Endothelial cell of umbilical vein (primary cell): Measurements from ENCODE around the gene SPATA24. TPM values are rescaled to one million over a fixed set of nuclear protein-coding genes. Genes with fewer than 3 reads are reported as not detected.

Experiments used
- BruUV-seq: library from RNA; stranded (reverse); fragments of 400-500 nt; replicated peaks from 2 replicates; lab custom pipeline; 2021; lab: Mats Ljungman, UMichigan
- CTCF ChIA-PET: fragments of 300-600, 350-600 bp; sonication (Branson Sonifier 250); formaldehyde crosslinking; loops from one replicate; lab custom pipeline; 2021; ENCODE audit warnings: antibody characterized with exemption, inconsistent platforms; lab: Charles Lee
- POLR2A ChIA-PET: fragments of 300-600, 350-600 bp; sonication (Branson Sonifier 250); formaldehyde crosslinking; loops from one replicate; lab custom pipeline; 2021; ENCODE audit warnings: antibody characterized with exemption, inconsistent platforms; lab: Charles Lee
- DNase-seq: peaks from one replicate; pipeline ENCODE4 v3.0.0-alpha.2; 2011; ENCODE audit warnings: low read depth, low spot score
- FAIRE-seq: peaks from 2 replicates; lab custom pipeline; 2011; peaks lifted over from hg19 to GRCh38; lab: Jason Lieb, UNC
- H2AFZ ChIP-seq: 2 replicates; pipeline ENCODE4 v1.6.0; 2012; ENCODE audit warnings: low read depth, low read length, control low read depth, inconsistent platforms
- H3K27ac ChIP-seq: 2 replicates; pipeline ENCODE4 v1.5.1; 2011; ENCODE audit warnings: low read depth, mild to moderate bottlenecking, control low read depth, low read length, moderate library complexity; ENCODE audit not compliant: insufficient read depth
- H3K27me3 ChIP-seq, 2 experiments: 2 replicates each; pipeline versions ENCODE4 v1.6.0 to v1.6.1; 2011; ENCODE audit warnings: low read length in 2 of 2, mixed read lengths in 1 of 2; ENCODE audit not compliant: control insufficient read depth in 2 of 2, insufficient read depth in 2 of 2
- H3K36me3 ChIP-seq, 2 experiments: 2 replicates in 1 of 2; 3 replicates in 1 of 2; pipeline ENCODE4 v1.5.1; 2011; ENCODE audit warnings: low read length in 2 of 2, mild to moderate bottlenecking in 1 of 2, moderate library complexity in 1 of 2; ENCODE audit not compliant: control insufficient read depth in 2 of 2, insufficient read depth in 2 of 2; ENCODE audit errors: extremely low read depth in 1 of 2
- H3K4me1 ChIP-seq: 3 replicates; pipeline ENCODE4 v1.5.1; 2011; ENCODE audit warnings: mild to moderate bottlenecking, low read length; ENCODE audit not compliant: control insufficient read depth, insufficient read depth; ENCODE audit errors: extremely low read depth
- H3K4me2 ChIP-seq: 2 replicates; pipeline ENCODE4 v1.6.1; 2011; ENCODE audit warnings: low read length, control low read depth, mixed read lengths; ENCODE audit not compliant: insufficient read depth
- H3K4me3 ChIP-seq, 3 experiments: fragments of 200-600 bp in 1 of 3; sonication (generic), shearing (Covaris generic) in 1 of 3; replicated peaks in 1 of 3; 2 replicates each; pipeline ENCODE4 v1.5.1; 2011 to 2016; ENCODE audit warnings: control low read depth in 3 of 3, low read length in 3 of 3, mild to moderate bottlenecking in 2 of 3, inconsistent platforms in 1 of 3, low read depth in 1 of 3, moderate library complexity in 1 of 3; ENCODE audit not compliant: insufficient read depth in 1 of 3
- H3K79me2 ChIP-seq: 2 replicates; pipeline ENCODE4 v1.6.0; 2012; ENCODE audit warnings: low read length, inconsistent platforms; ENCODE audit not compliant: control insufficient read depth, insufficient read depth
- H3K9ac ChIP-seq: replicated peaks from 2 replicates; pipeline ENCODE3; 2011; ENCODE audit warnings: low read length, control low read depth; ENCODE audit not compliant: insufficient read depth; ENCODE audit errors: extremely low read depth
- H3K9me1 ChIP-seq: replicated peaks from 3 replicates; pipeline ENCODE4 v1.6.0; 2011; ENCODE audit warnings: mild to moderate bottlenecking, low read length; ENCODE audit not compliant: control insufficient read depth, insufficient read depth; ENCODE audit errors: extremely low read depth
- H3K9me3 ChIP-seq: replicated peaks from 2 replicates; pipeline ENCODE4 v1.5.1; 2012; ENCODE audit warnings: low read length, inconsistent platforms; ENCODE audit not compliant: control insufficient read depth, insufficient read depth
- H4K20me1 ChIP-seq: replicated peaks from 2 replicates; pipeline ENCODE3; 2011; ENCODE audit warnings: mild to moderate bottlenecking, low read length; ENCODE audit not compliant: control insufficient read depth, insufficient read depth; ENCODE audit errors: extremely low read depth
- CTCF ChIP-seq, 2 donors: IDR thresholded peaks; 1 replicate in 1 of 2; 2 replicates in 1 of 2; pipeline ENCODE4 v1.5.1; 2011; ENCODE audit warnings: low read length in 2 of 2, mild to moderate bottlenecking in 2 of 2, moderate library complexity in 2 of 2, control low read depth in 1 of 2, inconsistent platforms in 1 of 2, low read depth in 1 of 2; ENCODE audit not compliant: insufficient read depth in 1 of 2; ENCODE audit errors: extremely low read depth in 1 of 2
- POLR2AphosphoS5 ChIP-seq: IDR thresholded peaks from 2 replicates; pipeline ENCODE4 v1.6.1; 2012; ENCODE audit warnings: low read depth, mild to moderate bottlenecking, control low read depth, low read length, moderate library complexity; ENCODE audit not compliant: insufficient read depth
- dilution Hi-C: fragments of 300-500 bp; cut with MboI; formaldehyde crosslinking; loops from one replicate; pipeline ENCODE4 v1.15.0; 2019; ENCODE audit warnings: low sequenced_read_pairs; ENCODE audit not compliant: extremely low pct_ligation_motif_present
- intact Hi-C: fragments of 100-400 bp; cut with micrococcal nuclease; formaldehyde crosslinking; loops from one replicate; pipeline ENCODE4 v1.10.0; 2022
- polyA plus RNA-seq, 4 experiments: library from polyadenylated mRNA; depleted of rRNA in 3 of 4; stranded (reverse) in 3 of 4; unstranded in 1 of 4; fragments of >200 nt; gene quantifications; 2 replicates each; pipeline versions ENCODE4 v1.2.1 to v1.2.3, GENCODE V29; 2011 to 2012; ENCODE audit warnings: missing spikeins in 1 of 4
- total RNA-seq: library from RNA; stranded (reverse); gene quantifications from 2 replicates; pipeline ENCODE4 v1.2.3, GENCODE V29; 2021

SPATA24 gene
- total and polyA plus RNA-seq, 2 donors (not counting 3 experiments of a cell fraction or from before 2014, with no cell fraction given): 3.2 to 7.9 TPM

DNA sequence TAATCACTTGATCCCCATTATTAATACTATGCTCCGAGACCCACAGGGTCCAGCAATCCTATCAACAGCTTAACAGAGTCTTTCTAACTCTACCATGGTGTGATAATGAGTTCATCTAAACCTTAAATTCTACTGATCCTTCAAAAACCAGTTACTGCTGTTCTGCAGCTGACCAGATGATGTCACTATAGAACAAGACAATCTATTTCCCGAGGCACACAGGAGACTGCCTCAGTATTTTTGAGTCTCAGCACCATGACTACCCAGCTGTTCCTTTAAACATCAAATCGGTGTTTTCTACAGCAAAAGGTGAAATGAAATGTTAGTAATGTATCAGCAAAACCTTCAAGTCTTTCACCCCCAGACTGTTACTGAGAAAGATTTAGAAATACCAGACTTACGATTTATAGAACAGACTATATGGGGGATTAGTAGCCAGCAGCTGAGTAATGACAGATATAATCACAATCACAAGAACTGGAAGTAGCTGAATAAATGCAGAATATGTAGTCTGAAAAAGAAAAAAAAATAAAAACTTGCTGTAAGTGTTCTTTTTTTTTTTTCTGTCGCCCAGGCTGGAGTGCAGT lies 18.5 kb upstream of the SPATA24 start:
- DNase-seq (peak; percentile 79), FAIRE-seq (peak; percentile 97)
- ChIA-PET POLR2A (interaction anchor here (0.6 to 1.3 kb wide), 4 partner anchors 40 to 181 kb away, joined by 3 to 6 read pairs (median 4); partner anchors contain the start of gene ECSCR), CTCF (interaction anchor here (0.6 to 9.0 kb wide), 45 partner anchors 8 to 856 kb away, joined by 3 to 191 read pairs (median 4); partner anchors contain the start of genes DNAJC18, ECSCR, STING1 and UBE2D2)
- no peak for TF ChIP-seq POLR2AphosphoS5
- peak; percentile 63 to 81 for TF ChIP-seq CTCF (IDR thresholded peaks at IDR 0.05; ENCODE audit: extremely low read depth in 1 of 2, insufficient read depth in 1 of 2, low read depth in 1 of 2, low read length in 2 of 2)
- Histone ChIP-seq H3K4me2 (no peak overlapping the region), H3K4me1 (peaks cover 25% of the 10 kb centered on the region), H3K27me3 (no peaks in the 10 kb centered on the region), H3K4me3 (no peak overlapping the region), H3K9ac (no peak overlapping the region), H3K79me2 (no peaks in the 10 kb centered on the region), H2AFZ (no peak overlapping the region), H4K20me1 (no peaks in the 10 kb centered on the region), H3K36me3 (peaks cover 11 to 24% of the 10 kb centered on the region in 2 experiments), H3K9me1 (no peaks in the 10 kb centered on the region), H3K9me3 (no peaks in the 10 kb centered on the region), H3K27ac (no peak overlapping the region)
- intact Hi-C loops (loop anchor here (1.0 to 5.0 kb wide), 6 partner anchors 37 to 345 kb away; partner anchors contain the start of gene UBE2D2), dilution Hi-C loops (no loop called here)
- no TSS peak for BruUV-seq
